Hepatocyte (in vitro differentiated cells): ENCODE data around the gene MYH13. TPM values are rescaled to one million over a fixed set of nuclear protein-coding genes. Genes with fewer than 3 reads are reported as not detected.

Experiments used
- DNase-seq: peaks from one replicate; pipeline ENCODE4 v3.0.0-alpha.2; 2016; ENCODE audit warnings: low spot score
- H2AFZ ChIP-seq: fragments of 200-600 bp; sonication (generic); 2 replicates; pipeline ENCODE4 v1.6.0; 2016; ENCODE audit warnings: antibody characterized with exemption, mild to moderate bottlenecking
- H3K27ac ChIP-seq: fragments of 200-600 bp; sonication (generic); 2 replicates; pipeline ENCODE4 v1.5.1; 2016; ENCODE audit warnings: mild to moderate bottlenecking
- H3K27me3 ChIP-seq: fragments of 200-600 bp; sonication (generic); 2 replicates; pipeline ENCODE4 v1.6.1; 2016
- H3K36me3 ChIP-seq: fragments of 200-600 bp; sonication (generic); replicated peaks from 2 replicates; pipeline ENCODE4 v1.5.1; 2016; ENCODE audit warnings: low read depth; ENCODE audit not compliant: insufficient read depth
- H3K4me1 ChIP-seq: fragments of 200-600 bp; sonication (generic); 2 replicates; pipeline ENCODE4 v1.5.1; 2016; ENCODE audit warnings: mild to moderate bottlenecking, moderate library complexity; ENCODE audit not compliant: insufficient read depth
- H3K4me2 ChIP-seq: fragments of 200-600 bp; sonication (generic); 2 replicates; pipeline ENCODE4 v1.6.0; 2016
- H3K4me3 ChIP-seq: fragments of 200-600 bp; sonication (generic); 2 replicates; pipeline ENCODE4 v1.5.1; 2016; ENCODE audit warnings: mild to moderate bottlenecking
- H3K79me2 ChIP-seq: fragments of 200-600 bp; sonication (generic); 2 replicates; pipeline ENCODE4 v1.6.0; 2017; ENCODE audit warnings: mild to moderate bottlenecking
- H3K9me2 ChIP-seq: fragments of 200-600 bp; sonication (generic); replicated peaks from 2 replicates; pipeline ENCODE4 v1.6.0; 2017; ENCODE audit warnings: mild to moderate bottlenecking; ENCODE audit not compliant: insufficient read depth
- H3K9me3 ChIP-seq: fragments of 200-600 bp; sonication (generic); 2 replicates; pipeline ENCODE4 v1.5.1; 2016; ENCODE audit warnings: low read depth, mild to moderate bottlenecking
- H4K20me1 ChIP-seq: fragments of 200-600 bp; sonication (generic); 2 replicates; pipeline ENCODE4 v1.6.0; 2016; ENCODE audit warnings: mild to moderate bottlenecking; ENCODE audit not compliant: insufficient read depth, poor library complexity, severe bottlenecking
- CTCF ChIP-seq: fragments of 200-600 bp; sonication (generic); IDR thresholded peaks from 2 replicates; pipeline ENCODE4 v1.5.1; 2016; ENCODE audit warnings: antibody characterized with exemption, mild to moderate bottlenecking; ENCODE audit not compliant: poor library complexity
- EZH2 ChIP-seq: fragments of 200-600 bp; sonication (generic); IDR thresholded peaks from 2 replicates; pipeline ENCODE4 v1.6.1; 2016; ENCODE audit warnings: antibody characterized with exemption, mild to moderate bottlenecking, borderline replicate concordance
- EZH2phosphoT487 ChIP-seq: fragments of 200-600 bp; sonication (generic); IDR thresholded peaks from one replicate; pipeline ENCODE4 v1.6.1; 2018; ENCODE audit warnings: antibody characterized with exemption, mild to moderate bottlenecking, low read depth, moderate library complexity; ENCODE audit not compliant: unreplicated experiment, severe bottlenecking
- WGBS: methylation state at CpG from one replicate; pipeline ENCODE4 v1.1.6; 2016; ENCODE audit warnings: low lambda C conversion rate; ENCODE audit errors: missing lambda C conversion rate; 5-methylcytosine and 5-hydroxymethylcytosine counted together
- polyA plus RNA-seq: library from polyadenylated mRNA; unstranded; fragments of >200 nt; fragmentation: Nextera tagmentation; extraction: Ambion mirVana; gene quantifications from 2 replicates; pipeline ENCODE4 v1.2.1, GENCODE V29; 2016
- total RNA-seq: library from RNA; depleted of rRNA; stranded (reverse); fragments of >200 nt; gene quantifications from 2 replicates; pipeline ENCODE4 v1.2.3, GENCODE V29; 2014

The MYH13 gene
- total and polyA plus RNA-seq, 2 experiments from 2014 or later: 0.03 TPM; not detected in 1

- Histone ChIP-seq H3K4me2 (no peak overlapping the region), H3K27me3 (peaks cover 3% of the 10 kb centered on the region), H3K4me3 (no peak overlapping the region), H3K27ac (no peak overlapping the region), H4K20me1 (no peaks in the 10 kb centered on the region), H3K79me2 (no peaks in the 10 kb centered on the region), H3K4me1 (no peaks in the 10 kb centered on the region), H3K9me2 (no peaks in the 10 kb centered on the region), H3K36me3 (no peaks in the 10 kb centered on the region), H2AFZ (no peak overlapping the region), H3K9me3 (no peaks in the 10 kb centered on the region)
- WGBS: 61% methylated on average over 3 of the region's 3 CpGs
- no peak for TF ChIP-seq CTCF
- TF ChIP-seq EZH2: no peak
- no peak for TF ChIP-seq EZH2phosphoT487
- no peak for DNase-seq
Observed at GRCh38 chr17:10305398-10305797, 67.4 kb downstream of the MYH13 start.

- H3K9me2 ChIP-seq: no peaks in the 10 kb centered on the region
- H3K4me3 ChIP-seq: no peak overlapping the region
- no peak for TF ChIP-seq EZH2
- TF ChIP-seq EZH2phosphoT487: no peak
- no peak for TF ChIP-seq CTCF
- no peaks in the 10 kb centered on the region for H4K20me1 ChIP-seq
- 90% methylated on average over 4 of the region's 4 CpGs for WGBS
- no peaks in the 10 kb centered on the region for H3K36me3 ChIP-seq
- no peaks in the 10 kb centered on the region for H3K4me1 ChIP-seq
- no peak overlapping the region for H3K4me2 ChIP-seq
- no peak overlapping the region for H2AFZ ChIP-seq
- H3K9me3 ChIP-seq: no peaks in the 10 kb centered on the region
- no peak overlapping the region for H3K27ac ChIP-seq
- peaks cover 3% of the 10 kb centered on the region for H3K27me3 ChIP-seq
- DNase-seq: no peak
- no peaks in the 10 kb centered on the region for H3K79me2 ChIP-seq
Observed at GRCh38 chr17:10304758-10305300, 68.0 kb downstream of the MYH13 start.

GRCh38 chr17:10297691-10298090 is 75.1 kb downstream of the MYH13 start:
- H3K4me3 ChIP-seq: no peak overlapping the region
- no peak for TF ChIP-seq CTCF
- TF ChIP-seq EZH2: no peak
- TF ChIP-seq EZH2phosphoT487: no peak
- no peaks in the 10 kb centered on the region for H3K9me2 ChIP-seq
- H3K9me3 ChIP-seq: no peaks in the 10 kb centered on the region
- H3K27me3 ChIP-seq: no peaks in the 10 kb centered on the region
- peaks cover 4% of the 10 kb centered on the region for H3K4me1 ChIP-seq
- H3K79me2 ChIP-seq: no peaks in the 10 kb centered on the region
- DNase-seq: no peak
- H3K27ac ChIP-seq: no peak overlapping the region
- H2AFZ ChIP-seq: no peak overlapping the region
- no peaks in the 10 kb centered on the region for H4K20me1 ChIP-seq
- H3K4me2 ChIP-seq: no peak overlapping the region
- no peaks in the 10 kb centered on the region for H3K36me3 ChIP-seq
- 96% methylated on average over 3 of the region's 3 CpGs for WGBS
